Subcutaneous adipose tissue (tissue), 4 donors: ENCODE results near the gene TREH. TPM values are rescaled to one million over a fixed set of nuclear protein-coding genes. Genes with fewer than 3 reads are reported as not detected.

Source experiments
- total RNA-seq, 4 donors: library from RNA; depleted of rRNA; stranded (reverse); fragments of >200 nt; gene quantifications; one replicate each; pipeline ENCODE4 v1.1.0, GENCODE V29; 2016
- TF ChIP-seq, protein P1 (sequence below): fragments of 450-650 bp; IDR thresholded peaks from one replicate; pipeline ENCODE4 v1.5.1; 2016; ENCODE audit warnings: low read depth, mild to moderate bottlenecking, control low read depth, antibody characterized with exemption, moderate library complexity

The TREH gene
- total RNA-seq, 4 donors from 2014 or later: not detected

DNA sequence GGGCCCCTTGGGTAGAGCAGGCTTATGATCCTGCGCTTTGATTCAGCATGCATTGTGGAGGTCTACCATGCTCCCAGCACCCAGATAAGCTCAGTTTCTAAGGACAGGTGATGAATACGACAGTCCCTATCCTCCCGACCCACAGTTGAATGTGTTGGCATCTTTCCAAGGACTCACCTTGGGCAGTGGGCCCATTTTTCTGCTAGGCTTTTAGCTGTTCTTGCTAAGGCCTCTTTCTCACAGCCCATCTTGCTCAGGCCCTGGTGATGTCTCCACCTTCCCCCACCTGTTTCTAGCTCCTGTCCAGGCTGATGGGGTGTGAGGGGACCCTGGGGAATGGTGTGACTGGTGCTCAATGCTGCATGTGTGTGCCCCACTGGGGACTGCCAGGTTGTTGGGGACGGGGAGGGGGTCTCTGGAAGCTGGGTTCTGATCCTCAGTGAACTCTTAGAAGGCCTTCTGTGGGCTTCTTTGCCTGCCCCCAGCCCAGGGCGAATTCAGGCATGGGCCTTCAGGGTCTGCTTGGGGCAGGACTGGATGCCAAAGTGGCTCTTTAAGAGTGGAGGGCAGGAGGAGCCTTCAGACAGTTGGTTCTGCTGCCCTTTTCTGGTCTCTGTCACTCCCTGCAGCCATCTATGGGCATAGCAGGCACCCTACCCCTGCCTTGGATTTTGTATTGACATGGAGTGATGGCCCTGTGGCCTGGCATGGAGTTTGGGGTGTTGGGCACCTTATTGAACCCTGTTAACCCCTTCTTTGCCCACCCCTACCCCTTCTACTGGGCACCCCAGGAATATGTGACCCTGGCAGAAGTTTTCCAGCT lies 38.9 kb downstream of the TREH start:
- TF ChIP-seq, protein P1, sequence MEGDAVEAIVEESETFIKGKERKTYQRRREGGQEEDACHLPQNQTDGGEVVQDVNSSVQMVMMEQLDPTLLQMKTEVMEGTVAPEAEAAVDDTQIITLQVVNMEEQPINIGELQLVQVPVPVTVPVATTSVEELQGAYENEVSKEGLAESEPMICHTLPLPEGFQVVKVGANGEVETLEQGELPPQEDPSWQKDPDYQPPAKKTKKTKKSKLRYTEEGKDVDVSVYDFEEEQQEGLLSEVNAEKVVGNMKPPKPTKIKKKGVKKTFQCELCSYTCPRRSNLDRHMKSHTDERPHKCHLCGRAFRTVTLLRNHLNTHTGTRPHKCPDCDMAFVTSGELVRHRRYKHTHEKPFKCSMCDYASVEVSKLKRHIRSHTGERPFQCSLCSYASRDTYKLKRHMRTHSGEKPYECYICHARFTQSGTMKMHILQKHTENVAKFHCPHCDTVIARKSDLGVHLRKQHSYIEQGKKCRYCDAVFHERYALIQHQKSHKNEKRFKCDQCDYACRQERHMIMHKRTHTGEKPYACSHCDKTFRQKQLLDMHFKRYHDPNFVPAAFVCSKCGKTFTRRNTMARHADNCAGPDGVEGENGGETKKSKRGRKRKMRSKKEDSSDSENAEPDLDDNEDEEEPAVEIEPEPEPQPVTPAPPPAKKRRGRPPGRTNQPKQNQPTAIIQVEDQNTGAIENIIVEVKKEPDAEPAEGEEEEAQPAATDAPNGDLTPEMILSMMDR: no peak

DNA sequence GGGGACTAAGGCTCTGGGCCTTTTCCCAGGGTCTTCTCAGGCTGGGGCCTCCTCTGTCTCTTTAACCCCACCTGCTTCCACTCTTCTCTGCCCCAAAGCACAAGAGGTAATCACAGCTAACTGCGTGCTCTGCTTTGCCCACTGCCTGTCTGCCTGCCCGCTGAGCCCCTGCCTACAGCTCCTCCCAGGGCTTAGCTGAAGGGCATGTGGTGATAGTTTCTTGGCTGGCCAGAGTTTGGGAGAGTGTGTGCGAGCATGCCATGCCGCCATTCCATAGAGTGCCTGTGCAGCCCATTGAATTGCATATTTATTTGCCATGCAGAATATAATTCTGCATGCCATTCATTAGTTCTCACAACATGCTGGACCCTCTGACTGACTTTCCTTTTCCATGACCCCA lies 39.6 kb downstream of the TREH start:
- TF ChIP-seq, protein P1: no peak

DNA sequence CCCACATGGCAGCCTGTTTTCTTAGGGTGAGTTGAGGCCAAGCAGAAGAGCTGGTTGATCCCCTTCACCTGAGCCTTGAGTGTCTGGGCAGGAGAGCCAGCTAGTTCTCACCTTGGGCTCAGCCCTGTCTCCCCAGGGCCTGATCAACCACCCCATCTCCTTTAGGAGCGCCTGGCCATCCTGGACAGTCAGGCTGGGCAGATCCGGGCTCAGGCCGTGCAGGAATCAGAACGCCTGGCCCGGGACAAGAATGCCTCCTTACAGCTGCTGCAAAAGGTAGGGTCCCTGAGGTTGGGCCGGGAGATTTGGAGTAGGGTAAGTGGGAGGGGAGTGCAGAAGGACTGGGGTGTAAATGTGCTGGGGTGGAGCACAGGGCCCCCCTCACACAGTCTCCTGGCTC lies 40.7 kb downstream of the TREH start:
- TF ChIP-seq, protein P1: no peak

DNA sequence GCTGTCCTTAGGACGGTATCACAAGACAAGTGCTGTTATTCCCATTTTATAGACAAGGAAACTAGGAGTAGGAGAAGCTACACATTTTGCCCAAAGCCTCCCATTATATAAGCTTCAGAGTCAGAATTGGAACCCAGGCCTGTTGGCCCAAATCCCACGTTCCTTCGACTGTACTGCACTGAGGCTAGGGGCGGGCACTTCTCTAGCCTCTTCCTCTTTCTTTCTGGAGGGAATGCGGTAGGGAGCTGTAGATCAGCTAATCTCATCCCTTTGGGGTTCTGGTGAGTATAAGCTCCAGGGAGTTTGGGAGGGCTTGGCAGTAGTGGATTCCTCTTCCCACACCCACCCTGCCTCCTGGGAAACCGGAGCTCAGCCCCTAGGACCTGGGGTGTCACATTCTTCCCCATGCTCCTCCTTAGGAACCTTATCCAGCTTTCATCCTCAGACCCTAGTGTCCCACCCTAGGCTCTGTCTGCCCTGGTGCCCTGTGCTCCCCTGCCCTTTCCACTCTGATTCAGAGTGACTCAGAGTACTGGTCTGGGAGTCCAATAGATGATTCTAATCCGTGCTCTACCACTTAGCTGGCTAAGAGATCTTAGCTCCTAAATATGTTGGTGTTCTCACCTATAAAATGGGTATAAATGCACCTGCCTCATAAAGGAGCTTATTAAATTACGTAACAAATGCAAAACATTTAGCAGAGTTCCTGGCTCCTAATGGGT lies 42.7 kb downstream of the TREH start:
- TF ChIP-seq, protein P1: no peak

DNA sequence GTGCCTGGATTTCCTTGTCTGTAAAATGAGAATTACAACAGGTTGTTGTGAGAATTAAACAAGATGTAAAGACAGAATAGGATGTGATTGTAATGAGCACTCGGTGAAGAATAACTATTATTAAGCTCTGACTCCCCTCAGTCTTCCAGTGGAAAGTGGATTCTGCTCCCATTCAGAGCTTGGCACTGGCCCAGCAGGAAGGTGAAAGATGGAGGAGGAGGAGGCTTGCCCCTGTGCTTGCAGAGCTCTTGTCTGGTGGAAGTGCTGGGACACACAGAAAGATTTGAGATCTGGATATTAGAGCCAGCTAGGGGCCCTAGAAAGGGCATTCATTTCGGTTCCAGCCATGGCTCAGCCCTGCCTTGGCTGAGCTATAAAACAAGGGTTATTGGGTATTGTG lies 43.8 kb downstream of the TREH start:
- TF ChIP-seq, protein P1: no peak

DNA sequence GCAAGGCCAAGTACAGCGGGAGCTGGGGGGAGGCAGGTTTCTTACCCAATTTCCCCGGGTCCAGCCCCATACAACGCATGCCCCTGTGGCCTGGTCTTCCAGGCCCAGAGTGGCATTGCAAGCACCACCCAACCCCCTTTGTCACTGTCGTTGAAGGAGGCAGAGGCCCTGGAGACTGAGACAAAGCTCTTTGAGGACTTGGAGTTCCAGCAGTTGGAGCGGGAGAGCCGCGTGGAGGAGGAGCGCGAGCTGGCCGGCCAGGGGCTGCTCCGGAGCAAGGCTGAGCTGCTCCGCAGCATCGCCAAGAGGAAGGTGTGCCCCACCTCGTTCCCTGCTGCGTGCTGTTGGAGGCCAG lies 44.2 kb downstream of the TREH start:
- TF ChIP-seq, protein P1: no peak

DNA sequence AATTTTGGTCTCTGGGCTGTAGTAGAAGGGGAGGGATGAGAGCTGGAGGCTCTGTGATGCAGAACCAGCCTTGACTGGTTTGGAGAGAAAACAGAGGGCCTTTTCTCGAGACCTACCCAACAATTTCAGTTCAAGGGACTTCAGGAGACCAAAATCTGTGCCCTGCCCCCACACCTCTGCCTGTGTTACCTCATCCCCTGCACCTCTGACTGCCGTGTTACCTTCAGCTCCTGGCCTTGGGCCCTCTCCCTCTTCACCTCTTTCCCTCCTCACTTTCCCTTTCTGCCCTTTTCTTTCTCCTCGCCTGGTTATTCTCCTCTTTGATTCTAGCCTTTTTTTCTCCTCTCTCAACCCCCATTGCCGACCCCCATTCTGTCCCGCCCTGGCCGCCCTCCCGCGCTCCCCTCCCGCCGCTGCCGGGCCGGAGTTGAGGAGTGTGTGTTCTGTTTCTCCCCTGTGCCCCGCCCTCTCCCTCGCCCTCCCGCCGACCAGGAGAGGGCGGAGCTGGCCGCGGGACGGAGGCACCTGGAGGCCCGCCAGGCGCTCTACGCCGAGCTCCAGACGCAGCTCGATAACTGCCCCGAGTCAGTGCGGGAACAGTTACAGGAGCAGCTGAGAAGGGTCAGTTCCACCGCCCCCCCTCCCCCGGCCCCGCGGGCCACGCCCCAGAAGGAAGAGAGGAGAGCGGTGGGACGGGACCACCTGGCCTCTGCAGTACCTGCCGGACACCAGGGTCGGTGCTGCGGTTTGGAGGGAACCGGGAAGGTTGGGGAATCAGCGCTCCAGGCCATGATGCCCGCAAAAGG lies 44.8 kb downstream of the TREH start:
- TF ChIP-seq, protein P1: no peak
